SK-N-SH (cell line): Measurements from ENCODE around the gene ZBTB4. TPM values are rescaled to one million over a fixed set of nuclear protein-coding genes. Genes with fewer than 3 reads are reported as not detected.

Experiments
- CTCF ChIA-PET: fragments of 300-600, 350-600 bp; formaldehyde crosslinking; extraction: SDS; loops from one replicate; lab custom pipeline; 2021; lab: Yijun Ruan, JAX
- POLR2A ChIA-PET: fragments of 350-600 bp; sonication (Branson Sonifier 250); formaldehyde crosslinking; extraction: SDS; loops from one replicate; lab custom pipeline; 2020; ENCODE audit warnings: antibody characterized with exemption, inconsistent platforms; lab: Yijun Ruan, JAX
- DNase-seq: peaks from one replicate; pipeline ENCODE4 v3.0.0; 2012
- H2AFZ ChIP-seq: fragments of 200-600 bp; sonication (generic); 2 replicates; pipeline ENCODE4 v1.8.1; 2016; ENCODE audit warnings: antibody characterized with exemption, mild to moderate bottlenecking, low read depth
- H3F3A ChIP-seq: fragments of 200-600 bp; sonication (generic); replicated peaks from 2 replicates; pipeline ENCODE3; 2016; ENCODE audit warnings: antibody characterized with exemption, mild to moderate bottlenecking; ENCODE audit not compliant: insufficient read depth
- H3K27ac ChIP-seq, 2 experiments: fragments of 200-500 bp in 1 of 2; fragments of 200-600 bp in 1 of 2; sonication (Bioruptor generic) in 1 of 2; sonication (generic), shearing (Covaris generic) in 1 of 2; 2 replicates each; pipeline versions ENCODE4 v1.5.1 to v1.6.1; 2014 to 2016; ENCODE audit warnings: low read depth in 2 of 2, inconsistent platforms in 1 of 2, low read length in 1 of 2, mild to moderate bottlenecking in 1 of 2, mixed read lengths in 1 of 2
- H3K27me3 ChIP-seq: fragments of 200-600 bp; sonication (generic), shearing (Covaris generic); 2 replicates; pipeline ENCODE4 v1.6.1; 2016; ENCODE audit warnings: mixed run types; ENCODE audit not compliant: insufficient read depth
- H3K36me3 ChIP-seq, 2 experiments: fragments of 200-500 bp in 1 of 2; fragments of 200-600 bp in 1 of 2; sonication (Bioruptor generic) in 1 of 2; sonication (generic) in 1 of 2; replicated peaks in 1 of 2; 2 replicates each; pipeline versions ENCODE3 to v1.5.1; 2014 to 2016; ENCODE audit warnings: low read length in 1 of 2, mild to moderate bottlenecking in 1 of 2; ENCODE audit not compliant: insufficient read depth in 2 of 2, control insufficient read depth in 1 of 2
- H3K4me1 ChIP-seq, 2 experiments: fragments of 200-500 bp in 1 of 2; fragments of 200-600 bp in 1 of 2; sonication (Bioruptor generic) in 1 of 2; sonication (generic), shearing (Covaris generic) in 1 of 2; 2 replicates each; pipeline versions ENCODE4 v1.5.1 to v1.6.1; 2014 to 2016; ENCODE audit warnings: low read depth in 1 of 2, low read length in 1 of 2, mixed run types in 1 of 2; ENCODE audit not compliant: insufficient read depth in 2 of 2, control insufficient read depth in 1 of 2
- H3K4me2 ChIP-seq: fragments of 200-600 bp; sonication (generic), shearing (Covaris generic); 2 replicates; pipeline ENCODE4 v1.6.1; 2017; ENCODE audit warnings: mixed run types
- H3K4me3 ChIP-seq, 2 experiments: fragments of 200-500 bp in 1 of 2; fragments of 200-600 bp in 1 of 2; sonication (Bioruptor generic) in 1 of 2; sonication (generic), shearing (Covaris generic) in 1 of 2; 2 replicates each; pipeline versions ENCODE4 v1.5.1 to v1.8.1; 2014 to 2016; ENCODE audit warnings: low read depth in 2 of 2, inconsistent platforms in 1 of 2, low read length in 1 of 2, mild to moderate bottlenecking in 1 of 2, mixed read lengths in 1 of 2, moderate library complexity in 1 of 2
- H3K79me2 ChIP-seq: fragments of 200-600 bp; sonication (generic); 2 replicates; pipeline ENCODE4 v1.8.1; 2017; ENCODE audit warnings: mild to moderate bottlenecking; ENCODE audit not compliant: insufficient read depth
- H3K9ac ChIP-seq: fragments of 200-600 bp; sonication (generic); 2 replicates; pipeline ENCODE4 v1.6.1; 2017; ENCODE audit warnings: mixed run types
- H3K9me2 ChIP-seq: fragments of 200-600 bp; sonication (generic); 2 replicates; pipeline ENCODE4 v1.6.1; 2017; ENCODE audit warnings: mixed run types
- H3K9me3 ChIP-seq: fragments of 200-600 bp; sonication (generic); 2 replicates; pipeline ENCODE4 v1.6.1; 2017; ENCODE audit warnings: mixed run types, mild to moderate bottlenecking, moderate library complexity
- H4K20me1 ChIP-seq: fragments of 200-600 bp; sonication (generic); 2 replicates; pipeline ENCODE4 v1.6.1; 2017; ENCODE audit warnings: mild to moderate bottlenecking, mixed run types; ENCODE audit not compliant: insufficient read depth
- CHD2 ChIP-seq: fragments of 150-350 bp; IDR thresholded peaks from 2 replicates; pipeline ENCODE4 v1.6.1; 2018; ENCODE audit warnings: low read length; ENCODE audit not compliant: partially characterized antibody
- EP300 ChIP-seq, 2 experiments: IDR thresholded peaks; 2 replicates each; pipeline versions ENCODE4 v1.4.0 to v1.6.1; 2012; ENCODE audit warnings: borderline replicate concordance in 1 of 2, low read depth in 1 of 2, low read length in 1 of 2
- EZH2phosphoT487 ChIP-seq: fragments of 200-600 bp; sonication (generic); IDR thresholded peaks from 2 replicates; pipeline ENCODE4 v1.6.1; 2017; ENCODE audit warnings: low read depth, mixed run types, mild to moderate bottlenecking, antibody characterized with exemption, moderate library complexity, borderline replicate concordance
- FOXJ3 ChIP-seq: sonication (generic); formaldehyde crosslinking; IDR thresholded peaks from 2 replicates; pipeline ENCODE4 v1.5.1; 2020; ENCODE audit warnings: mild to moderate bottlenecking, missing genetic modification reagents
- GABPA ChIP-seq: IDR thresholded peaks from 2 replicates; pipeline ENCODE4 v1.4.0; 2012; ENCODE audit warnings: low read depth, mild to moderate bottlenecking
- MAX ChIP-seq: IDR thresholded peaks from 2 replicates; pipeline ENCODE4 v1.4.0; 2012; ENCODE audit warnings: low read depth
- MEF2A ChIP-seq: IDR thresholded peaks from 2 replicates; pipeline ENCODE4 v1.4.0; 2012; ENCODE audit warnings: low read depth, borderline replicate concordance
- NFIC ChIP-seq: IDR thresholded peaks from 2 replicates; pipeline ENCODE4 v1.4.0; 2012; ENCODE audit warnings: borderline replicate concordance
- PBX3 ChIP-seq: IDR thresholded peaks from 2 replicates; pipeline ENCODE4; 2012
- RFX5 ChIP-seq: IDR thresholded peaks from 2 replicates; pipeline ENCODE4 v1.6.1; 2012; ENCODE audit warnings: mild to moderate bottlenecking, improper control_type of control experiment, low read length
- RXRA ChIP-seq: IDR thresholded peaks from 2 replicates; pipeline ENCODE4 v1.4.0; 2012; ENCODE audit warnings: low read depth, mild to moderate bottlenecking, borderline replicate concordance
- SIN3A ChIP-seq: IDR thresholded peaks from 2 replicates; pipeline ENCODE4 v1.6.1; 2012; ENCODE audit warnings: low read depth, mild to moderate bottlenecking, low read length, moderate library complexity, borderline replicate concordance
- TAF1 ChIP-seq: IDR thresholded peaks from 2 replicates; pipeline ENCODE4 v1.6.1; 2012; ENCODE audit warnings: low read depth, mild to moderate bottlenecking, low read length, moderate library complexity, borderline replicate concordance
- TEAD4 ChIP-seq: IDR thresholded peaks from 2 replicates; pipeline ENCODE4 v1.4.0; 2012; ENCODE audit warnings: mild to moderate bottlenecking, borderline replicate concordance; ENCODE audit not compliant: insufficient read depth
- USF1 ChIP-seq: IDR thresholded peaks from 2 replicates; pipeline ENCODE4 v1.4.0; 2012; ENCODE audit warnings: low read depth, borderline replicate concordance
- WGBS: methylation state at CpG from one replicate; pipeline ENCODE4 v1.1.6; 2017; ENCODE audit warnings: low lambda C conversion rate; 5-methylcytosine and 5-hydroxymethylcytosine counted together
- polyA plus RNA-seq, 3 experiments: library from polyadenylated mRNA; depleted of rRNA; stranded (reverse); fragments of >200 nt; gene quantifications; 2 replicates each; pipeline ENCODE4 v1.2.3, GENCODE V29; 2012

ZBTB4 gene
- polyA plus RNA-seq, 1 of the 3 experiments (the other 2 are of a cell fraction), result 12.8 TPM

- Histone ChIP-seq H3K79me2 (peaks cover 11% of the 10 kb centered on the region), H3K9me2 (no peaks in the 10 kb centered on the region), H4K20me1 (peaks cover 7% of the 10 kb centered on the region; the same call in 1 of the 2 replicates), H3K4me2 (no peak overlapping the region), H3K27me3 (no peaks in the 10 kb centered on the region), H2AFZ (no peak overlapping the region), H3K9ac (no peak overlapping the region), H3K27ac (no peak overlapping the region), H3F3A (no peaks in the 10 kb centered on the region), H3K36me3 (peaks cover 8 to 57% of the 10 kb centered on the region in 2 experiments), H3K4me3 (no peak overlapping the region), H3K4me1 (peaks cover 0 to 11% of the 10 kb centered on the region in 2 experiments; a peak in 1 of 4 replicates), H3K9me3 (no peaks in the 10 kb centered on the region)
- DNase-seq, result no peak
- 92% methylated on average over 2 of the region's 8 CpGs for WGBS
- ChIA-PET POLR2A (no interaction called here), CTCF (interaction anchor here (2.8 kb wide), 1 partner anchor 25 kb away, joined by 8 read pairs; no protein-coding TSS in a partner anchor)
- TF ChIP-seq PBX3, result no peak
- TF ChIP-seq, all 33 proteins: peak for 0
Measured at GRCh38 chr17:7411427-7411750, 68.0 kb downstream of the ZBTB4 start.

- no peak overlapping the region for H3K4me3 ChIP-seq
- H3K36me3 ChIP-seq, result peaks cover 8 to 53% of the 10 kb centered on the region in 2 experiments
- no peak for DNase-seq
- TF ChIP-seq TEAD4, result no peak
- TF ChIP-seq RFX5, result no peak
- TF ChIP-seq SIN3A, result no peak
- TF ChIP-seq GABPA, result no peak
- TF ChIP-seq MEF2A, result no peak
- no peak for TF ChIP-seq RXRA
- no peak for TF ChIP-seq MAX
- H3K27me3 ChIP-seq, result no peaks in the 10 kb centered on the region
- H3K4me2 ChIP-seq, result no peak overlapping the region
- WGBS, result 91% methylated on average over 16 of the region's 25 CpGs
- ChIA-PET CTCF (interaction anchor here (2.8 kb wide), 1 partner anchor 26 kb away, joined by 8 read pairs; no protein-coding TSS in a partner anchor), POLR2A (no interaction called here)
- H4K20me1 ChIP-seq, result peaks cover 11% of the 10 kb centered on the region; the same call in 1 of the 2 replicates
- H3K27ac ChIP-seq, result no peak overlapping the region
- peaks cover 0 to 15% of the 10 kb centered on the region in 2 experiments; a peak in 1 of 4 replicates for H3K4me1 ChIP-seq
- H3K79me2 ChIP-seq, result peaks cover 17% of the 10 kb centered on the region
- no peak overlapping the region for H2AFZ ChIP-seq
- no peaks in the 10 kb centered on the region for H3F3A ChIP-seq
- H3K9ac ChIP-seq, result no peak overlapping the region
- no peaks in the 10 kb centered on the region for H3K9me2 ChIP-seq
- H3K9me3 ChIP-seq, result no peaks in the 10 kb centered on the region
Measured at GRCh38 chr17:7410634-7411426, 68.6 kb downstream of the ZBTB4 start.

- H3K27me3 ChIP-seq, result no peaks in the 10 kb centered on the region
- H3K9me2 ChIP-seq, result no peaks in the 10 kb centered on the region
- DNase-seq, result no peak
- H3K27ac ChIP-seq, result no peak overlapping the region
- H3F3A ChIP-seq, result no peaks in the 10 kb centered on the region
- 94% methylated on average over 6 of the region's 6 CpGs for WGBS
- peaks cover 28% of the 10 kb centered on the region for H3K79me2 ChIP-seq
- H3K36me3 ChIP-seq, result peaks cover 8 to 42% of the 10 kb centered on the region in 2 experiments
- peaks cover 11% of the 10 kb centered on the region; the same call in 1 of the 2 replicates for H4K20me1 ChIP-seq
- H3K9me3 ChIP-seq, result no peaks in the 10 kb centered on the region
- no peak overlapping the region for H3K4me2 ChIP-seq
- no peak overlapping the region for H3K9ac ChIP-seq
- peaks cover 0 to 15% of the 10 kb centered on the region in 2 experiments; a peak in 1 of 4 replicates for H3K4me1 ChIP-seq
- ChIA-PET CTCF (interaction anchor here (4.9 kb wide), 1 partner anchor 54 kb away, joined by 28 read pairs; the partner anchor contains the start of gene TMEM95), POLR2A (no interaction called here)
- TF ChIP-seq NFIC, result no peak
- no peak for TF ChIP-seq USF1
- TF ChIP-seq SIN3A, result no peak
- TF ChIP-seq RFX5, result no peak
- TF ChIP-seq GABPA, result no peak
- no peak for TF ChIP-seq TAF1
- TF ChIP-seq MEF2A, result no peak
- TF ChIP-seq EZH2phosphoT487, result no peak
- TF ChIP-seq EP300 (IDR thresholded peaks at IDR 0.05; ENCODE audit: borderline replicate concordance in 1 of 2, low read depth in 1 of 2, low read length in 1 of 2), result no peak
- TF ChIP-seq CHD2, result no peak
- TF ChIP-seq PBX3, result no peak
- TF ChIP-seq FOXJ3 (CRISPR knock-in tag), result no peak
- H3K4me3 ChIP-seq, result no peak overlapping the region
- H2AFZ ChIP-seq, result no peak overlapping the region
Measured at GRCh38 chr17:7409716-7410115, 69.7 kb downstream of the ZBTB4 start.
